Measurements from ENCODE around the gene GABRR1. TPM values are rescaled to one million over a fixed set of nuclear protein-coding genes. Genes with fewer than 3 reads are reported as not detected.
A peak's percentile ranks its signal among the peaks of the same experiment; 100 is the strongest.

GABRR1 gene
- total and polyA plus RNA-seq, 2 of the 13 experiments (the other 11 are each of a cell fraction or from before 2014, with no cell fraction given): not detected

DNA sequence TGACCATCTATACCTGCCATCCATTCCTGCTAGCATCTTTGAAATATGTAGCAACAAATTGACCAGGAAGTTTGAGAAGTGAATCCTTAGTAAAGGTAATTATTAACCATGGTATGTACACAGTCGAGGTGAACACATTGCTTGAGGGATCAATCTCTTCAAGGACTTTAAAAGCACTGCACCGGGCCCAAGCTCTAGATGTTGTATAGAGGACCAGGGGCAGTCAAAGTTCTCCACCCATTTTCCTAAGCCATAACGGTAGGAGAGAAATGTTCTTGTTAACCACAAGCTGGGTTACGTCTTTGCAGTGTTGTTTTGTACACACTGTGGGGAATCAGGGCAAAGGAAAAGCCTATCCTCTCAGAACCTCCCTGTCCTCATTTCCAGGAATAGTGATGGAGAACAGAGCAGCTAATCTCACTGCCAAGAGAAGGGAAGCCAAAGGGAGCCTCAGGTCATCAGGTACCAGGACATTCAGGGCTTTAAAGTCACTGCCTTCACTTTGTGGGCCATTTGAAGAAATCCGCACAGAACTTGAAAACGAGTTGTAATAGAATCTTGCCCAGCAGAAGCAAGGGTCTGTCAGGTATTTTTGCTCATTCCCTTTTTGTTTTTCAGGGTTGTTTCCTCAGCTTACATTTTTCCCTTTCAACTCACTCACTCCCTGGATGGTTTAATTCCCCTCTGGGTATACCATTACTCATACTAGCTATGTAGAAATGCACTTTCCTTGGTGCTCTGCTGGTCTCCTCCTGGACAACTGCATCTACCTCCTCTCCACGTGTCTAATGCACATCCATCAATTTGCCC lies 76.6 kb downstream of the GABRR1 start (continued):
- TF ChIP-seq ZNF788 (CRISPR knock-in tag; IDR thresholded peaks at IDR 0.05; ENCODE audit: borderline replicate concordance) (no peak), HMGA1 (CRISPR knock-in tag; conservative IDR thresholded peaks at IDR 0.05) (no peak), ZFY (CRISPR knock-in tag; IDR thresholded peaks at IDR 0.05) (no peak), DRAP1 (CRISPR knock-in tag; IDR thresholded peaks at IDR 0.05) (peak; percentile 62), NFKB2 (CRISPR knock-in tag; IDR thresholded peaks at IDR 0.05; ENCODE audit: borderline replicate concordance) (no peak), NFYB (CRISPR knock-in tag; IDR thresholded peaks at IDR 0.05) (no peak), ZBTB42 (CRISPR knock-in tag; IDR thresholded peaks at IDR 0.05) (no peak), KDM2A (CRISPR knock-in tag; IDR thresholded peaks at IDR 0.05; ENCODE audit: borderline replicate concordance, low read depth) (no peak), GRHL1 (CRISPR knock-in tag; conservative IDR thresholded peaks at IDR 0.05) (no peak), ZMAT5 (CRISPR knock-in tag; IDR thresholded peaks at IDR 0.05; ENCODE audit: borderline replicate concordance, low read depth) (no peak), ZFP36L2 (CRISPR knock-in tag; IDR thresholded peaks at IDR 0.05) (no peak), BCL6 (CRISPR knock-in tag; IDR thresholded peaks at IDR 0.05) (peak; percentile 93), DMTF1 (CRISPR knock-in tag; IDR thresholded peaks at IDR 0.05) (no peak), ZIK1 (CRISPR knock-in tag; IDR thresholded peaks at IDR 0.05; ENCODE audit: borderline replicate concordance, low read depth) (no peak), CBX1 (IDR thresholded peaks at IDR 0.05; ENCODE audit: low read depth) (no peak), ZSCAN31 (CRISPR knock-in tag; IDR thresholded peaks at IDR 0.05; ENCODE audit: low read depth) (no peak), ZNF225 (CRISPR knock-in tag; IDR thresholded peaks at IDR 0.05) (no peak), ZNF256 (CRISPR knock-in tag; conservative IDR thresholded peaks at IDR 0.05) (no peak), IKZF4 (CRISPR knock-in tag; IDR thresholded peaks at IDR 0.05; ENCODE audit: borderline replicate concordance, low read depth, not compliant biosample characterization) (no peak), SIN3A (IDR thresholded peaks at IDR 0.05; ENCODE audit: borderline replicate concordance, low read depth, low read length) (no peak), IRF1 (CRISPR knock-in tag; IDR thresholded peaks at IDR 0.05; ENCODE audit: low read depth) (no peak), KLF11 (CRISPR knock-in tag; IDR thresholded peaks at IDR 0.05) (no peak)
- TF ChIP-seq, protein P1, sequence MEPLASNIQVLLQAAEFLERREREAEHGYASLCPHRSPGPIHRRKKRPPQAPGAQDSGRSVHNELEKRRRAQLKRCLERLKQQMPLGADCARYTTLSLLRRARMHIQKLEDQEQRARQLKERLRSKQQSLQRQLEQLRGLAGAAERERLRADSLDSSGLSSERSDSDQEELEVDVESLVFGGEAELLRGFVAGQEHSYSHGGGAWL (CRISPR knock-in tag; IDR thresholded peaks at IDR 0.05): no peak
